ENCODE data around the gene AKT3. TPM values are rescaled to one million over a fixed set of nuclear protein-coding genes. Genes with fewer than 3 reads are reported as not detected.

The AKT3 gene
- total and polyA plus RNA-seq, 2 experiments from 2014 or later = 4.5 to 18.5 TPM

- ATAC-seq (no peak), DNase-seq (ENCODE audit: low spot score) (no peak)
- peaks cover 12% of the 10 kb centered on the region; the same call in 2 of the 3 replicates for H3K36me3 Mint-ChIP-seq (ENCODE audit: low read depth)
- H3K4me3 Mint-ChIP-seq = no peak overlapping the region
- Histone ChIP-seq H3F3A (replicated peaks; ENCODE audit: low read depth) (no peaks in the 10 kb centered on the region; the same call in 1 of the 2 replicates), H2AFZ (no peak overlapping the region), H3K27me3 (ENCODE audit: insufficient read depth) (no peaks in the 10 kb centered on the region), H3K4me1 (ENCODE audit: insufficient read depth) (0 out of 2 replicates have a peak, but pooled peaks cover 3% of the 10 kb centered on the region), H3K79me2 (replicated peaks; ENCODE audit: insufficient read depth) (no peaks in the 10 kb centered on the region), H3K4me3 (no peak overlapping the region), H3K27ac (ENCODE audit: low read depth) (no peak overlapping the region), H4K20me1 (replicated peaks; ENCODE audit: insufficient read depth) (no peaks in the 10 kb centered on the region), H3K36me3 (ENCODE audit: insufficient read depth) (no peaks in the 10 kb centered on the region), H3K9me2 (ENCODE audit: insufficient read depth) (no peaks in the 10 kb centered on the region), H3K4me2 (no peak overlapping the region)
- no peak for TF ChIP-seq EZH2 (IDR thresholded peaks at IDR 0.05; ENCODE audit: low read depth, unreplicated experiment)
- TF ChIP-seq REST (IDR thresholded peaks at IDR 0.05; ENCODE audit: unreplicated experiment) = no peak
- TF ChIP-seq ETS1 (IDR thresholded peaks at IDR 0.05) = no peak
- no peak for TF ChIP-seq ZNF331 (CRISPR knock-in tag; IDR thresholded peaks at IDR 0.05; ENCODE audit: low read depth)
- TF ChIP-seq CREB1 (CRISPR knock-in tag; IDR thresholded peaks at IDR 0.05; ENCODE audit: low read depth) = no peak
- TF ChIP-seq ZNF114 (CRISPR knock-in tag; IDR thresholded peaks at IDR 0.05) = no peak
- TF ChIP-seq STAT1 (IDR thresholded peaks at IDR 0.05; ENCODE audit: unreplicated experiment) = no peak
- TF ChIP-seq ZNF462 (CRISPR knock-in tag; IDR thresholded peaks at IDR 0.05) = no peak
- TF ChIP-seq NANOG (IDR thresholded peaks at IDR 0.05; ENCODE audit: borderline replicate concordance) = no peak
- no peak for TF ChIP-seq EZH2phosphoT487 (IDR thresholded peaks at IDR 0.05; ENCODE audit: unreplicated experiment)
- no peak for TF ChIP-seq CTCF (conservative IDR thresholded peaks at IDR 0.05; ENCODE audit: low read depth in 2 of 2)
- H3K4me1 Mint-ChIP-seq = peaks cover 16% of the 10 kb centered on the region
- peaks cover 6% of the 10 kb centered on the region for H3K9me3 Mint-ChIP-seq
- peaks cover 1% of the 10 kb centered on the region for H3K27me3 Mint-ChIP-seq (ENCODE audit: insufficient read depth, low read depth, poor library complexity)
- H3K27ac Mint-ChIP-seq = no peak overlapping the region
These were observed 326.3 kb downstream of the AKT3 start for GRCh38 chr1:243523766-243524165.

Measured in GM23338 (cell line).